ENCODE measurements around the gene DPH3. TPM values are rescaled to one million over a fixed set of nuclear protein-coding genes. Genes with fewer than 3 reads are reported as not detected.

Gene DPH3
- polyA plus RNA-seq, 1 donor: 21.4 TPM

DNA sequence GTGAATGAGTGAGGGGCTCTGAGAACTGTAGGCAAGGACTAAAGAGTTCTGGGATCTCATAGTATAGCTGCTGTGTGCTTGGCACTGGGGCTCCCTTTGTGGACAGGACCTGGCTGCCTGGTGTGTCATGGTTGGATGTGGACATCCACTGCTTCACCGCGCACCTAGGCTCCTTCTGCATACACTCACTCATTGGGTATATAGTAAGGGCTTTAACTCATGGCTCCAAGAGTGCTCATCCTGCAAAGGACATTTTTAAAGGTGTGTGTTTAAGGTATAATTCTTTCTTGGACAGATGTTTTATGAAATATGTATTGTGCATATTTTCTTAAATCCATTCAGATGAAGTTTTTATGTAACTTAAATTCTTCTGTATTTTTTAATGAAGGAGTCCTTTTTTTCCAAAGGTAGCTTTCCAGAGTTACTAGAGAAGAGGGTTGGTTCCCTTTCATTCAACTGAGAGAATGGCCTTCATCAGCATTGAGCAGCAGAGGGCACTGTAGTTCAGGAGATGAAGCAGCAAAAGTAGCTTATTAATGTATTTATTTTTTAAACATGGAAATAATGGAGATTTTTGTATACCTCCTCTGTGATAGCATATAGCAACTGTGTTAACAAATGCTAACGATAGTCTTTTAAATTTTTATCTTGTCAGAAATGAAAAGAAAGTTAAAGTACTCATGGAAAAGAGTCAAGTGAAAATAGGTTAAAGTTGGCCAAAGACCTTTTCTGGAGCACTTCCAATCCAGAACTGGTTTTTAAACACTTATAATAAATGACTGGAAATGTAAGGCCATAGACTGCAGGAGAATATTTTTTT, 25.5 kb upstream of the DPH3 start:
- peak; percentile 54 for DNase-seq

DNA sequence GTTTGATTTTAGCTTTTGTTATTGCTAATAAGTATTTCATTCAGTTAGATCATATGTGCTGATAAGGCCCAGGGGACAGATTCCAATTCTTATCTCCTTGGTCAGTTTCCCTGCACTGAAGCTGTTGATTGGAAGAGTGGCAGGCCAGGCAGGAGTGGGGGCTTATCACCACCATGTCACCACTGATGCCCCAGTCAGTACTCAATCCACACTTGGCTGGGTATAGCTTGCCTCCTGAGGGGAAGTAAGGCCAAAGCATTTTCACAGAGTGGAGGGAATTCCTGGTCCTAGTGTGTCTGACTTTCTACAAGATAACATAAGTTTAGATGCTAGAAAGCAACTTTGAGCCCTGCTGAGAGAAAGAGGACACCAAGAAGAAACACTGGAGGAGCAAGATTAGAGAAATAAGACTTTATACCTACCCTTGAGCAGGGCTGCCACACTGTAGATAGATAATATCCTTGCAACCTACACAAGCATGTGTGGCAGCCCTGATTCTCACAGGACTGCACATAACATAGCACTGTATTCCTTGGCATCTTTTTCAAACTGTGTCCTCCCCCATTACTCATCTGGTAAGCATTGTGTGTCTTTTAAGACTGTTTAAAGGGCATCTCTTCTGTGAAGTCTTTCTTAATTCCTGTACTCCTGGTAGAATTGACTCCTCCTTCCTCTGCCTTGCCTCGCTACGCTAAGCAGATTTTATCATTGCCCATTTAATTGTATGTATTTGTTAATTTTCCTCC, 24.6 kb upstream of the DPH3 start:
- no peak for DNase-seq

DNA sequence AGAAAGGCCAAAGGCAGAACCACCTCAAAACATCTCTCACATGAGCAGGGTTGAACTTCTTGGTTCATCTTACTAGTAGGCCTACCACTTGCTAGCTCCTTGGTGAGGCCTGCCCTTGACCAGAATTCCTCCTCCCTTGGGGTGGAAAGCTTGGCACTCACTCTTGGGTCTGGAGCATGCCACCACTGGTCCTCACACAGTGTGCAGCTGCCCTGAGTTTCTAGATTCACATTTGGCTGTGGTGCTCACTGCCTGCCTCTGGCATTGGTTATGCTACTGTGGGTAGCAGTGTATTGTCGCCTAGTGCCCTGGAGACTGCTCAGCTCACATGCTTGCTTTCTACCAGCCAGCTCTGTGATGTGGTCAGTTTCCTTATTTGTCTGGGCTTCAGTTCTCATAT, 23.9 kb upstream of the DPH3 start:
- DNase-seq: no peak

DNA sequence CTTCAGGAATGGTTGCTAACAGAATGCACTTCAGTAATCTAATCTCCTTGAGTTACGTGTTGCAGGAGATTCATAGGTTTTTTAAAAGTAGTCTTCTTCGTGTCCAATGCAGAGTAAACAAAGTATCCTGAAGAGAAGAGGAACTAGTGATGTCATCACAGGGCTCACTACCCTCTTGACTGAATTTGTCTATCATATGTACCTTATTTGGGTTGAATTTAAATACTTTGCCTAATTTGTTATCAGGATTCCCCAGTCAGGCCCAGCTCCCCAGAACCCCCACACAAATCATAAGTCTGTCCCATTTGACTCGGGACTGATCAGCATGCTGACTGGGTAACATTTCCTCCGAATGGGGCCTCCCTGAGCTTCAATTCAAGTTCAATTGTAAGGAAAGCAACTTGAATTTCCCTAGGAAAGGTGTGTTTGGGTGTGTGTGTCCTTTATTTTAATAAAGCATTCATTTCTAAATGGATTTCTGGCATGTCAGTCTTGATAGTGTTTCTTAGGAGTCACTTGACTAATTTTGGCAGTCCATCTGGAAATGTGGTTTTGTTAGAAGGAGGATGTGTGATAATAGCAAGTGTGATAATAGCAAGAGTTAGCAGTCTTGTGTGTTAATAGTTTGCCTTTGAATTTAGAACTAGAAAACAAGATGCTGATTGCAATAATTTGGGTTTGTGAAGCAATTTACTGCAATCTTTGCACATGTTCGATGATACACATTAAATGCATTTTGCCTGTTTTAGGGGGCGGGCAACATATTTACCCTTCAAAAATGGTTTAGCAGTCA, 22.2 kb upstream of the DPH3 start:
- no peak for DNase-seq

DNA sequence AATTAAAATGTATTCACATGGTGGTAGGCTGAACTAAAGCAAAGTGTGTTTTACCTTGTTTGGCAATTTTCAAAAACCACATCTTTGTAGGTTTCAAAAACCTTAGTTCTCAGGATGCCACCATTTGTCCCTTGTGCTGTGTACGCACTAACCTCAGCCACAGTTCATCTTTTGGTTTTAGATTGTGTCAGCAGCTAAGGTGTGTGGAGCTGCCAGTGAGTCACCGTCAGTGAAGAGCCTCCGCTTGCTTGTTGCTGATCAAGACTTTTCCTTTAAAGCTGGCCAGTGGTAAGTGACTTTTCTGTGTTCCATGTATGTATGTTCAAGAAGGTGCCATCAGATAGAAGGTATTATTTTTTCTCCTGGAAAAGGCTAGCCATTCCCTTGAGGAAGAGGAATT, 21.4 kb upstream of the DPH3 start:
- no peak for DNase-seq

DNA sequence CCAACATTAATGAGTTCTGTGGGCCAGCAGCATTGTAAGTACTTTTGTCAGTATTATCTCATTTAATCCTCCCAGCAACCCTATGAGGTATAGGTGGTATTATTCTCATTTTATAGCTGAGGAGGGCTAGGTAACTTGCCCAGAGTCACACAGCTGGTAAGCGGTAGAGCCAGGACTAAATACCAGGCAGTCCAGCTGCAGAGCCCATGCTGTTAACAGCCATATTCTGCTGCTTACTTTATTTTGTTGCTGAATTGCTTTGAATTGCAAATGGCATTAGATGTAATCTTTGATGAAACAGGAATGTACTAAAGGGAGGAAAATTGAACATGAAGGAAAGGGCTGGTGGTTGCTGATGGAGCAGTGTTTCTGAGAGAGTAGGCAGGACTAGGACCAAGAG, 19.9 kb upstream of the DPH3 start:
- no peak for DNase-seq

DNA sequence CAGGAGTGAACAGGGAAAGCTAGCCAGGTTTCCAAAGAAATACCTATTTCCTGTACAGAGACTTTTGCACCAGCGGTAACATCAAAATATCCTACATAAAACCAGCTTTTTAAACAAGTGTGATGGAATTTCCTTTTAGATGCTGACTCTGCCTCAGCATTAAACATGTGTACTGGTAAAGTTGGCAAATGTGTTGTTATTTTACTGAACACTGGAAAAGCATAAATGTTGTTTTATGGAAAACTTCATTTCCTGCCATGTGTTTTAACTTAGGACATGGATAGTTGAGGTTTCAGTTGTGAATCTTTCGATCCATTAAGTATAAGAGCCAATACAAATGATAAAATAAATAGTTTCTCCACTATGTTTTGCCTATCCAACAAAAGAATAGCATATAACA, 15.9 kb upstream of the DPH3 start:
- no peak for DNase-seq

DNA sequence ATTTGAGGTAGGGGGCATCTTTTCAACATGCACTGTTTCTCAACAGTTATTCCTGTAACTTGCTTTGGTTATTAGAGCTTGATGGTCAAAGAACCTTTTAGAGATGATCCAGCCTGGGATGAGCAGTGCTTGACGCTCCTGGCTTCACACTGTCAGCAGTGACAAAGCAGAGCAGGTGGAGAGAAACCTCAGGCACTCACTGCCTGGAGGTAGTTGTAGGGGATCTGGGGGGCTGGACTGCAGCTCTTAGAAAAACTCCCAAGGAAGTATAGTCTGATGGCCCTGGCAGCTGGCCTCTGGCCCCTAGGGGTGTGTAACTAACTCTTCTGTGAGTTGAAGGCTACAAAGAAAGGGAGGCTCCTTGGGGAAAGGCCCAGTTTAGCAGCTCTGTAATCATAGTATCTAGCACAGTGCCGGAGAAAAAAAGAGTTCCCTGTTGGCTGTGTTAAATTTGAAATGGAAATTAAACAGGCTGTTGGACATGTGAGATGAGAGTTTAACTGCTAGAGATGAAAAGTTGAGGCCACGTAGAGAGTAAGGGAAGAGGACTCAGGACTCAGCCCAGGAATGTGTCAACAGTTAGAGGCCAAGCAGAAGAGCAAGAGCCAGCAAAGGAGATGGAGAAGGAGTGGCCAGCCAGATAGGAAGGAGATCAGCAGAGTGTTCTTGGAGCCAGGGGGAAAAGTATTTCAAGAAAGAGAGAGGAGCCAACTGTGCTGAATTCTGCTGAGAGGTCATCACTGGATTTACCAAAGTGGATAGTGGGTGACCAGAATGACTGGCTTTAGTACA, 14.5 kb upstream of the DPH3 start:
- no peak for DNase-seq

DNA sequence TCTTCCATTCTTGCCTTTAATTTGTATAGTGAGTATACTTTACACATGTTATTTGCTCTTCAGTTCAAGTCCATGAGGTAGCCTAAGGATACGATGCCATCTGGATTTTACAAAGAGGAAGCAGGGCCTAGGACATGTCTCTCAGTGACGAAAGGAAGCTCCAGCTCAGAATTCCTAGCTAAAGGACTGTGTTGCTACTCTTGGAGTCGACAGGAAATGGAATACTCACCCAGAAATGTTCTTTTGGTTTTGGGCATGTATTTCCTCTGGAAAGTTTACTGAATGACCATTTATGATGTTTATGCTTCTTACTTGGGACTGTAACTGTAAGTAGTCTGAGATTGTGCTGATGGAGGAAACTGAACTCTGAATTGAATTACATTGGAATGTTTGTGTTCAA, 12.7 kb upstream of the DPH3 start:
- DNase-seq: no peak

DNA sequence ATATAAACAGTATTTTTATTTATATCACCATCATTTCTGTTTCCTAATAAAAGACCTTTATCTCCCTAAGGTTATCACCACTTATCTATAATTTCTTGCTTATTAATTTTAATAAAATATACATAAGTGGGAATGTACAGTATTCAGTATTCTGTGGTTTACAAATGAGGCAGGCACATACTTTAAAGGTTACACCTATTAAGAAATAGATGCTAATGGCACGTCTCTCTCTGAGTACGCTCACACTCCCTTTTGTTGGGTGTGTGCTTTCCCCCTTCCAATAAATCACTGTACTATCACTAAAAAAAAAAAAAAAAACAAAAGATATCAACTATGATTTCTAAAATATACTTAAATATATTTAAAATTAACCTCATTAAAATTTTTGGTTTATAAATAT, 9.1 kb upstream of the DPH3 start:
- no peak for DNase-seq

DNA sequence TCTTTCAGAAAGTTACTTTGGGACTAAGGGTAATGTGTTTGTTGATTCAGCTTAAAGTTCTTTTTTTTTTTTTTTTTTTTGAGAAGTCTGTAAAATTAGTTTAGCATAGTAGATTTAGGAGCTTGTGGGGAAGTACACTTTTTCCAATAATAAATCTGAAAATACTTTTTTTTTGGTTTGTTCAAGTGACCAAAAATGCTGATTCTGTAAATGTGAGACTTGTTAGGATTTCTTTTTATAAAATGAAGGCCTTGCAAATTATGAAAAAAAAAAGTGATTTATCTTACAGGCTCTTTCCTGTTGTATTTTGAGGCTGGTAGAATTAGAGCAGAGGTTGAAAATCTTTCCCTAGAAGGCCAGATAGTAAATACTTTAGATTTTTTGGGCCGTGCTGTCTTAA, 7.8 kb upstream of the DPH3 start:
- no peak for DNase-seq

DNA sequence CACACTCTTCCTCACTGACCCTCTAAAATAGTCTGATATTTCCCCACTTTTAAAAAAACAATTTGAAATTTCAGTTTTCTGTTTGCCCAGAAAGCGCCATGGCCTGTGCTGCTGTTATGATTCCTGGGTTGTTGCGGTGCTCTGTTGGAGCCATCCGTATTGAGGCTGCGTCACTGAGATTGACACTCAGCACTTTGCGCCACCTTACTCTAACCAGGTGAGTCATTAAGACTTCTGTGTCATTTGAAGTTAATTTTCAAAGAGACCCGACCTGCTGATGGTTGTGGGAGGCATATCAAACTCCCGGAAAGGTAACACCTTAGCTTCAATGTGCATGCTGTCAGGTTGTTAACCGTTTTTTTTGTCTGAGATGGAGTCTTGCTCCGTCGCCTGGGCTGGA, 6.1 kb upstream of the DPH3 start:
- no peak for DNase-seq

DNA sequence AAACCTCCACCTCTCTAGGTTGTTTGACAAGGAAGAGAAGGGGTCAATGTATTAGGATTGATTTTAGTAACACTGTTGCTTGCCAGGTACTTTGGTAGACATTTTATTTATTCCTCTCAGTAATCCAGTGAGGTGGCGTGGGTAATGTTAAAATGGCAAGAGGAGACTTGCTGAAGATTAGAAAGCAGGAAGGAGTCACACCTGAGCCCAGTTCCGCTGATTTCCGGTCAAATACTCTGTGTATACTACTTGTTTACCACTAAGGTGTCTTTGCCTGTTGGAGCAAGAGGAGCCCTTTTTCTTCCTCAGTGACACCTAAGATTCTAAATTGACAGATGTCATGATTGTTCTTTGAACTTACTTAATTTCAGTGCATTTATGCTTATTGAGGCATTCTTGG, 2.0 kb upstream of the DPH3 start:
- DNase-seq: no peak

DNA sequence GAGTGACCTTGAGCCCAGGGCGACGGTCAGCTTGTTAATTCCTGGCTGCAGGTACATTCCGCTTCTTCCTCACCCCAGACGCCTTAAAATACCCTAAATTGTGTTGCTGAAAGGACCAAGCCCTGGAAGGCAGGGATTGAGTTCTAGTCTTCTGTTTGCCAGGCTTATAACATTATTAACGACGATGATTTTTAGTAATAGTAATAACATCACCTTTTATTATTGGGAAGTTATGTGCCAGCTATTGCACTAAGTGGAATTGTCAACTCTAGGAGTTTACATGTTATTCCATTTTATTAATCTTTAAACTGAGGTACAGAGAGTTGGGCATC, 678 bp upstream of the DPH3 start:
- no peak for DNase-seq

DNA sequence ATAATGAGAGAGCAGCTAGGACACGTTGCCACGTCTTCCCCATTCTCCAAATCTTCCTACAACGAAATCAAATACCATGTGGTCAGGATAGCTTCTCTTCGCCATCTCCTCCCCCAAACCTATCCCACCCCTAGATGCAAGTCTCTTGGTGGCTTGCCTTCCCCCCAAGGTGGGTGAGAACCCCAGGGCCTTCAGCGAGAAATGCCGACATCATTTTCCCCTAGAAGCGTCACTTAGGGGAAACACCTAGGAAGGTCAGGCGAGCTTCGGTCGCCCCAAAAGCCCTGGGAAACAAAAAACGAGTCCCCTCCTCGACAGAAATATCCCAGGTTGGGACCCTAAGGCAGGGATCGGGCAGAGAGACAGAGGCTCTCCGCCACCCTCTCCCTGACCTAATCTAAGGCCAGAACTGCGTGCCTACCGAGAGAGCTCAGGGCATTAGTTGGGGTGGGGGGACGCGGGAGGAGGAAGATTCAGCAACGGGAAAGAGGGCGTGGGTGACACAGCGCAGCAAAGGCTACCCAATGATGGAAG, 502 bp downstream of the DPH3 start:
- no peak for DNase-seq

DNA sequence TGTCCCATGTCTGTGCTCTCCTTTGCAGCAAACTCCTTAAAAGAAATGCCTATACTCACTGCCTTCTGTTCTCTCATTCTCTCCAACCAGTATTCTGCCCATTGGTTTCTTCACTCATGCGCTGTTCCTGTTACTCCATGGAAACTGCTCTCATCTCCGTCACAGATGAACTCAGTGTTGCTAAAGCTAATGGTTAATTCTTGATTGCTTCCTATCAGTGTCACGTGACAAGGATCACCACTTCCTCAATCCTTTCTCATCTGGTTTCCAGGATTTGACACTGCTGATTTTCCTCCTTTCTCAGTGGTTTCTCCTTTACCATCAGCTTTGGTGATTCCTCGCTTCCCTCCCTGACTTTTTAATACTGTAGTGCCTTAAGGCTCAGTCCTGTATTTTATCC, 2.6 kb downstream of the DPH3 start:
- DNase-seq: no peak

DNA sequence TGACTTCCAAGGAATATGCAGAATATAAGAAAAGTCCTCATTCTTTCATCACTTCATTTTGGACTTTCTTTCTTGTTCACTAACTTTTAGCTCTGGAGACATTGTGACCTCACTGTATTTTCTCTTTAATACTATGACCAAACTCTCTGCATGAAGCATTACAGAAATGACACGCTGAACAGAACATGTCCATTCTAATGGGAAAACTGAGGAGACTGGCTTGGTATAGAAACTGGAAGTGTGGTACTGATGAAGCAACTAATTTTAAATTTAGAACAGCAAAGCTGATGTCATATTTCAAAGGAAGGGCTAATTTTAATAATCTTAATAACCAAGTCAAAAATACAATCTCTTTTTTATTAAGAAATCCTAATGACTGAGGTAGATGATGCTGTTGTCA, 4.7 kb downstream of the DPH3 start:
- DNase-seq: no peak

DNA sequence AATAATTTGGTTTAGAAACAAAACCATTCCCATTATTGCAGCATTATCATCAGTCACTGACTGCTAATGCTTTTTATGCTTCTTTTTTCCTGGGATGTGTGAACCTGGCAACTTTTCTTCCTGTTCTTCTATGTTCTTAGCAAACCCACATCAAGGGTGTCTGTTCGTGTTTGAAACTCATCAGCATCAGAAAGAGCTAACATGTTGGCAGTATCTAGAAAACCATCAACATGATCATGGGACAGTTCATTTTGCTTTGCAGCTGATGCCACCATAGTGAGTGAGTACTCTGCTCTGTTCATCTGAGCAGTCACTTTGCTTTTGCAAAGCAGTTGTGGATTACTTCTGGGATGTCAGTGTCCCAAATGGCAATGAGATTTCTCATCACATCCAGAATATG, 5.9 kb downstream of the DPH3 start:
- DNase-seq: no peak

DNA sequence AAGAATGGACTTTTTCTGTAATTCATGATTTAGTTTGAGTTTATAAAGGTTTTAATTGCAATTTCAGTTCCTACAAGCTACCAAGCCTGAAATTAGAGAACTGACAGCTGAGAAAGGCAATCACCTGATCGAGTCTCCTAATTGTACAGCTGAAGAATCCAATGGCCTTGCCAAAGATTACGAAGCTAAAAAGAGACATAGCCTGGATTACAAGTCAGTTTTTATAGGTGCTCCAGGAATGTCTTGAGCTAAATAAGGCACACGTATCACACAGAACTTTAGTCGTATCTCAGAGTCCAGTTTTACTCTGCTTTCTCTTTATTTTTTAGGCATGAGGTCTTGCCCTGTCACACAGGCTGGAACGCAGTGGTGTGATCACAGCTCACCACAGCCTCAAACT, 6.6 kb downstream of the DPH3 start:
- DNase-seq: no peak

DNA sequence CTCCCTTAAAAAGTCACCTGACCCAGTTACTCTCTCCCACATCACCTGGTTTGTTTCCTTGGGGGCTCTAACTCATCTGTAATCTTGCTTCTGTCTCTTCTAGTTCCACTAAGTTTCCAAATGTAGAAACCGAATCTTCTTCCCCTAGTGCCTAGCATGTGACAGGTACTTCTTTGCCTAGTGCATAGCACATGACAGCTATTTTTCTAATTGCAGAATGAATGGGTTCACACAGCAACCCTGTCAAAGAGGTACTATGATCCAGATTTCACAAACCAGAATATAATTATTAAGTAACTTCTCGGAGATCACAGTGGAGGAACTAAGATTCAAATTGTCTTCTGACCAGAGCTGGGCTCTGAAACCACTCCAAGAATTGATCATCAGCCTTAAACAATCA, 7.4 kb downstream of the DPH3 start:
- DNase-seq: no peak

DNA sequence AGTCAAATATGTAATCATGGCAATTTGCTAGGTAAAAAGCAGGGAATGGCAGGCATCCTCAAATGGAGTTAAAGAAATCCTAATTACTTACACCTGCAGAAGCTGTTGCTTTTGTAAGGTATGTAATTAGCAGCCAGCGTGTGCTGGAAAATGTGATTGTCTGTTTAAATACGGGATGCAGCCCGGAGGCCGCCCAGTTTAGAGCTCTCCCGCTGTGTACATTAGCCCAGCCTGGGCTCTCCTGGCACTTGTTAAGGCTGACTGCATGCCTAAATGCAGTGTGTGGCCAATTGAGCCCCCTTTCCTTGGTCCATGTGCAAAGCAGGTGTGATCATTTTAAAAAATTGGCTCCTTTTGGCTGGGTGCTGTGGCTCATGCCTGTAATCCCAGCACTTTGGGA, 9.0 kb downstream of the DPH3 start:
- no peak for DNase-seq

DNA sequence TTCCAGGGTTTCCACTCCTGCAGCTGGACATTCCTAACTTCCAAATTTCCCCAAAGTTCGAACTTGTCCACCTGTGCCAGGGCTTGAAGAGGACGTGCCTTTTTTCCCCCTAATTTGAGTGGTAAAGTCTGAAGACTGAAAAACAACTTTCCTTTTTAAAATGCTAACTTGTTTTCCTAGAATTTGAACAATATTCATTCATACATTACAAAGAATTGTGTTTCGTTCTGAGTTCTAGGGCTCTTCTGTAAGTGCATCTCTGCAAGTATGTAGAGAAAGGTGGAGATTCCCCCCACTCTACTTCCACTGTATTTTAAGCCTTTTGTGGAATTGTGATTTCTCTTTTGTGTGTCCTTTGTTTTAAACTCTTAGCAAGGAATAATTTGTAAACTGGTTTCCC, 9.4 kb downstream of the DPH3 start:
- DNase-seq: no peak

DNA sequence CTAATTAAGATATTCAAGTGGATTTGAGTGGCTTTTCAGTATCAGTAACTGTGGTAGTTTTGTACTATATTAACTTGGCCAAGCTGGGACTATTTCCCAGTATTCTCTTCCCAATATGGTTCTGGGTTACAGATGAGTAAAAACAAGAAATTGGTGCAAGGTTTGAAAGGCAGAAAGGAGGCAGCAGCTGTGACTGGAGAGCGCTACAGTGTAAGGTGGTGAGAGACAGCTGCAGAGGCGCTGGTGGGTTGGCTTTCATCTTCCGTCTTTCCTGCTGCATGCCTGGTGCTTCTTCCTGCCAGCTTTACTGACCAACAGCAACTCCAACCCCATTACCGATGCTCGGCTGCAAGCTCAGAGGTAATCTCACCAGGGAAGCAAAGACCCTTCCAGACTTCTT, 9.8 kb downstream of the DPH3 start:
- DNase-seq: no peak

Data from hindlimb muscle (tissue), 1 donor.